ENCODE measurements around the gene PPP2R5D.

PPP2R5D gene

DNA sequence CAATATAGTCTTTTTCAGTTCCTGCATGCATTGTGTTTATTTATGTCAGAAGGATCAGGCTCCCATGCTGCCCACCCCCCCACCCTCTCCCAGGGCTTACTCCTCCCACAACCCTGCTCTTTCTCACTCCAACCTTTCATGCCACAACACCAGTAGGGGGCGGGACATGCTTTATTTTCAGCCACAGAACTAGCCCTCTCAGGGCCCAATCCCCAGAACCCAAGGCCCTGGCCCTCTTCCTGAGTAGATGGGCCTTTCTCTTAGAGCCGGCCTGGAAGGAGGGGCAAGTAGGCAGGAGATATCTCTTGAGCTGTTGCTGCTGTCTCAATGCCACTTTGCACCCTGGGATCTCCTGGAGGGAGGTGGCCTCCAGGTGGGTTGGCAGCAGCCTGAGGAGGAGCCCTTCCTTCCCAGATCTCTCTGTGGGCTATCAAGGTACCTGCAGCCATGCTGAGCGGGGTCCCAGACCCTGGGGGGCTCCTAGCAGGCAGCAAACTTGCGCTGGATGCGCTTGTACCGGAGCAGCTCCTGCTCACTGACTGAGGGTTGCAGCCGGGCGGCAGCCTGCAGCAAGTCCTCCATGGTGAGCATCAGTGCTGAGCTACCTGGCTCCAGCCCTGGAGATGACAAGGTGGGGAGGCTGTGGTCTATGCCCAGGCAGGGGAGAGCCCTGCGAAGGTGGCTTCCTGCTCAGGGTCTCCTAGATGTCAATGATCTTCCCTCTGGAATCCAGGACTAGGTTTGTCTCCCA lies 20.3 kb upstream of the PPP2R5D start:
- DNase-seq (ENCODE audit: low spot score), result peak; percentile 75

DNA sequence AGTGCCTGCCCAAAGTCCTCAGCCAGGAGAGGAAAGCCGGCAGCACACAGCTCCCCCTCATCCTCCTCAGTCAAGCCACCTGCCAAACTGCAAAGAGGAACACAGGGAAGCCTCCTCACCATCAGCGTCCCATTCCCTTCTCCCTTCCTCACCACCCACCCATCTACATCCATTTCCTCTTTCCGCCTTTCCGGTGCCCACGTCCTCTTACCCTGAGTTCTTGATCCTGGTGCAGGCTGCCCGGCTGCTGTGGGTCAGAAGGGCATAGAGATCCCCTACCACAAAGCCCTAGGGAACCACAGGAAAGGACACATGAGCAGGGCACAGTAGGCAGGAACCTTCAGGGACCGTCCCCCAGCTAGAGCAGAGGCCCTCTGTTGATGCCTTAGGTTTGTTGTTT lies 17.8 kb upstream of the PPP2R5D start:
- no peak for DNase-seq (ENCODE audit: low spot score)

DNA sequence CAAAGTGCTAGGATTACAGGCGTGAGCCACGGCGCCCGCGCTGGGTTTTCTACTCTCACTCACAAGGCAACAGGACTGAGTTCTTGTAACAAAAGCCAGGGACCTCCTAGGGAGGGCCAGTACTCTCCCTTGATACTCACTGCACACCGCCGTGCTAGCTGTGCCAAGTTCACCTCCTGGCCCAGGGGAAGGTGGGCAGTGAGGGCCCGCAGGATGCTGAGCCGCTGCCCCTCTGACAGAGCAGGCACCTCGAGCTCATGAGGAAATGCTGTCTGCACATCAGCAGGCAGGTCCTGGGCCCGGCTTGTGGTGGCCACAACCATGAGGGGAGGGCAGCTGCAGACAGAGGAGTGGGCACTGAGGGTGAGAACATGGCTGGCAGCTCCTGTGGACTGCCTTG lies 17.1 kb upstream of the PPP2R5D start:
- no peak for DNase-seq (ENCODE audit: low spot score)

DNA sequence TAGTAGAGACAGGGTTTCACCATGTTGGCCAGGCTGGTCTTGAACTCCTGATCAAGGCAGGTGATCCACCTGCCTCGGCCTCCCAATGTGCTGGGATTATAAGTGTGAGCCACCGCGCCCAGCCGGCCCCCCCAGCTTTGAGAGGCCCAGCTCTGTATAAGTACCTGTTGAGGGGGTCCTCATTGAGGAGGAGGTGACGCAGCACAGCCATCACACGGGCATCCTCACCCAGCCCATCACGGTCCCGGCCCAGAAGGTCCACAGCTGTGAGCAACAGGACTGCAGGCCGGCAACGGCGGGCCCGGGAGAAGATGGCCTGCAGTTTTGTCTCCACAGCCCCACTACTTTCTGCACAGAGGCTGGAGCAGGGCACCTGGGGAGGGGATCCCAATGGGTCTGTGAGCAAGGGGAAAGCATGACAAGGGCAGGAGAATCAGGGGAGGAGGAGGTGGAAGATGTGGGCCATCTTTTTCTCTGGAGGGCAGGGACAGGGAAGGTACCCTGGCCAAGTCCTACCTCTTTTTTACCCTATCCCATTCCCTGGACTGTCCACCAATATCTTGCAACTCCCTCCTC lies 16.2 kb upstream of the PPP2R5D start:
- DNase-seq (ENCODE audit: low spot score), result no peak

DNA sequence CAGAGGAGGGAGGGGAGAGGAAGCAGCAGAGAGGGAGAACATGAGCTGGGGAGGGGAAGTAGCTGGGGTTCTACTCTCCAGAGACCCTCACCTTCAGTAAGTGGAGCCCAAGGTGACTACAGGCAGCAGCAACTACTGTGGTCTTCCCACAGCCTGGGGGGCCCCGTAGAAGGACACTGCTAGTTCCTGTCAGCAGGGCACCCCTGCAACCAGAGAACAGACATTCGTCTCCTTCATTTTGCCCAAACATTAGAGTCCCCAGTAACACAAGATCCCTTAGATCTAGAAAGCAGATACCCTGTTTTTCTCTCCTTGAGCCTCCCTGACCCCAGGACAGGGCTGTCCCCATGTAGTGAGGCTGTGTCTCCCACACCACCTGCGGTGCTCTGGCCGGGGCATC lies 15.6 kb upstream of the PPP2R5D start:
- no peak for DNase-seq (ENCODE audit: low spot score)

DNA sequence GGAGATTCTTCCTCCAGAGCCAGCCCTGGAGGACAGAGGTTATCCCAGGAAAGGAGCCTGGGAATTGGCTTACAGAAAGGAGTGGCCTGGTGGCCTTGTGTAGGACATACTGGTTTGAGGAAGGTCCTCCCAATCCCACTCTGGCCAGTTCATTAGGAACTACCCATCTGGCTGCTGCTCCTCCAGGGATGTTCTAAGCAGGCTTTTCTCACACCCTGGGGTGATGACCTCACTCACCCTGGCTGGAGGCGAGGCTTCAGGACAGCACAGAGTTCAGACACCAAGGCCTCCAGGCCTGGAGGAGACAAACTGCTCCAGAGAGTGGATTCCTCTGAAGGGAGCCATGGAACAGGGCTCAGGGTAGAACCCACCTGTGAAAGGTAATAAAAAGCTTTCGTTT lies 14.9 kb upstream of the PPP2R5D start:
- no peak for DNase-seq (ENCODE audit: low spot score)

DNA sequence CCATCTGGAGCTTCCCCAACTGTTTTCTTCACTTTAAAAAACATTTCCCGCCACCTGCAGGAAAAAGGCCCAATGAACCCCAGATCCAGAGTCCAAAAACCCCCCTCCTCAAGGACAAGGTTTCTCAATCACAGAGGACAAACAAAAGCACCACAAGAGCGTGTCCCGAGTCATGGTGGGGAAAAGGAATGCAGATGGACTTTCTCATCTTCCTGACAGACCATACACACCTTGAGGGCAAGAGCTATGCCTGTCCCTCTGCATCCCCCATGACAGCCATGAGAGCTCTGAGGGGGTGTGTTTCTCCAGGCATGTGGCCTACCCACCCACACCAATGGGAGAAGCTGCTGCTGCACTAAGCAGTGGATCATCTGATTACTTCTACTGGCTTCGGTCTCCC lies 14.4 kb upstream of the PPP2R5D start:
- DNase-seq (ENCODE audit: low spot score), result no peak

DNA sequence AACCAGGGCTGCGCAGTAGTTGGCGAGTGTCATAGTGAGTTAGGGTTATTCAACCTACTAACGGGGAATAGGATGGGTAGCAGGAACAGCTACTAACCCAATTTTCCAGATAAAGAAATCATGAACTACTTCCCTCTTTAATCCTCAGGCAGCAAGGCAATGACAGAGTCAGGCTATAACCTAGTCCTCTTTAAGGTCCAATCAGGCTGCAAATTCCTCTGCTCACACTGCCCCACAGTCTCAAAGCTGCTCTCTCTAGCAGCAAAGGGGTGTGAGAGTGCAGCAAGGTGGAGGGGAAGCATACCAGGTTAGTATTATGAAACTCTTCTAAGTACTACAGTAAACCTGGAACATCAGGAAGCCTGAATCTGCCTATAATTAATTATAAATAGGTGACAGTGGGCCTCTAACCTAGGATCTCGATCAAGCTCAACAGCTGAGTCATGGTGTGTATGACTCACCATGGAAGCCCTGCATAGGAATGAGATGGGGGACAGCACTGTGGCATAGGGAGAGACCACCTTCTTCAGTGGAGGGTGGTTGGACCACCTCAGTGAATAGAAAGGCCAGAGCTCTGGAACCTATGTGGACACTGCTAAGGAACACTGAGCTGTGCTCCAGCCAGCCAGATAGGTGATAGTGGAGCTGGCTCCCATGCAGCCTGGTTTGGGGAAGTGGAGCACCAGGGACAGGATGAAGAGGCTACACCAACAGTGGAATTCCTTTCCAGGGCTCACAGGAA lies 13.3 kb upstream of the PPP2R5D start:
- no peak for DNase-seq (ENCODE audit: low spot score)

DNA sequence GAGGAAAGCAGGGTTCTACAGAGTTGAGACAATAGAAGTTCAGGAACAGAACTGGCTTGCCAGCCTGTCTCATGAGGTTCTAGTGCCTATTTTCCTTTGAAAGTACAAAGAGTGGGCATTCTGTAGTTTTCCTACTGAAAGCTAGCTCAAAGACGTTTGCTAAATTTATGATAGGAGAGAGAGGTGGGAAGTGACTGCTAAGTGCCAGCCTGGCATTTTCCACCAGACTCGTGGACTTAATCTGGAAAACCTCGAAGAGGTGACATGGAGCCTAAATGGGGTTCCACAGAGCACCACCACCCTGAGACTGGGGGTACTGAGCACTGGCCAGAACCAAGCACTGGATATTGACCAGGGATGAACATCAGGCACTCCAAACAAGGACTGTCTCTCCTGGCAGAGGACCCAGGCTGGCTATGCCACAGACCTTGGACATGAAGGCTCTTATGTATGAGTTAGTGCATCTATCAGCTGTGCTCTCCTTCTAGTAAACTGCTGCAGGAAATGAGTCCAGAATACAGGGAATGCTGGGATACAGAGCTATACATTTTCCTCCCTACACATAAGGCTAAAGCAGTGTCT lies 12.5 kb upstream of the PPP2R5D start:
- no peak for DNase-seq (ENCODE audit: low spot score)

DNA sequence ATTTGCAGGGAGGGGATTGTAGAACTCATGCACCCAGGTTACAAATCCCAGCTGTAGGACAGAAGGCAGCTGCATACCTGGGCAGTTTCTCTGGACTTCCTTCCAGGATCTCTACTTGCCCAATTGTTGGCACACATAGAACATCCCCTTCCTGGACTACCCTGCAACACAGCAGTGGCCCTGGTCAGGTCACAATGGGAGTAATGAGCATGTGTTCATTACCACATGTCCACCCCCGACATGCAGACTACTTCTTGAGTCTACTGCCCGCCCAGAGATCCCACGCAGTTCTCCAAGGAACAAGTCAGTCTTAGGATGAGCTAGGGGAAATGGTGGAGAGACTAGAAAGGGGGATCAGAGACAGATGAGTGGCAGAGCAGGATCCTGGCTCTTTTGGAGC lies 10.4 kb upstream of the PPP2R5D start:
- no peak for DNase-seq (ENCODE audit: low spot score)

DNA sequence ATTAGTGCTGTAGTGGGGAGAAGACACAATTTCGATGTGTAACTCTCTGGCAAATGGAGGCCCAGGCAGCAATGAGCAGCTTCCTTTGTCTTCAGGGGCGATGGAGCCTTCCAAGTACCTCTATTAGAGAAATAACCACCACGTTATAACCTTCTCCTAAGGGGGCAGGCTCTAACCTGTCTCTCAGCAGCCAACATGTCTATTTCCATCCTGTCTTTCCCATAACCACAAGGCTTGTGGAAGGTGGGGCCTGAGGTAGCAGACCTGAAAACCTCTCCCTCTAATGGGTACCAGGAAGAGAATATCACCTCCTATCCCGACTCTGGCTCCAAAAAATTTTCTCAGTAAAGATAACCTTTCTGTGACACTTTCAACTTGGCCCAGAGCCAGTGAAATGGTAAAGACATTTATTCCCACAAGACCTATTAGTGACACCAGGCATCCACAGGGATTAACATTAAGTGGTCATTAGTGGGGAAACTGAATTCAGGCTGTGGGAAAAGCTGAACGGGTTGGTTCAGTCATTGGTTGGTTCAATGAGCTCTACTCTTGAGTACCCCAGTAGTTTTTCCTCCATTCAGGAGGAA lies 9.4 kb upstream of the PPP2R5D start:
- DNase-seq (ENCODE audit: low spot score), result no peak

DNA sequence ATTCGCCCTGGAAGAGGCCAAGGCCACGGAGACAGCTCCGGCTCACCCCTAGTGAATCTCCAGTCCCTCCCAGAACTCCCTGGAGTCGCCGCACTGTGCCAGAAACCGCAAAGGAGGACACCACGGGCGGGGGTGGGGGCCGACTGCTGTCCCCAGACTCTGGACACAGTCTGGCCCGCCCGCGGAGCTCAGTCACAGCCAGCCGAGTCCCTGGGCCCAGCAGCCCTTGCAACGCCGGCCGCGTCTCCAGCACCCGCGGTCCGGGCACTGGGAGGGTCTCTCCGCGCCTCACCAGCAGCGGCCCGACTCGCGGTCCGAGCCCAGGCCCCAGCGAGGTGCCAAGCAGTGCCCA lies 5.9 kb upstream of the PPP2R5D start:
- peak; percentile 60 for DNase-seq (ENCODE audit: low spot score)

DNA sequence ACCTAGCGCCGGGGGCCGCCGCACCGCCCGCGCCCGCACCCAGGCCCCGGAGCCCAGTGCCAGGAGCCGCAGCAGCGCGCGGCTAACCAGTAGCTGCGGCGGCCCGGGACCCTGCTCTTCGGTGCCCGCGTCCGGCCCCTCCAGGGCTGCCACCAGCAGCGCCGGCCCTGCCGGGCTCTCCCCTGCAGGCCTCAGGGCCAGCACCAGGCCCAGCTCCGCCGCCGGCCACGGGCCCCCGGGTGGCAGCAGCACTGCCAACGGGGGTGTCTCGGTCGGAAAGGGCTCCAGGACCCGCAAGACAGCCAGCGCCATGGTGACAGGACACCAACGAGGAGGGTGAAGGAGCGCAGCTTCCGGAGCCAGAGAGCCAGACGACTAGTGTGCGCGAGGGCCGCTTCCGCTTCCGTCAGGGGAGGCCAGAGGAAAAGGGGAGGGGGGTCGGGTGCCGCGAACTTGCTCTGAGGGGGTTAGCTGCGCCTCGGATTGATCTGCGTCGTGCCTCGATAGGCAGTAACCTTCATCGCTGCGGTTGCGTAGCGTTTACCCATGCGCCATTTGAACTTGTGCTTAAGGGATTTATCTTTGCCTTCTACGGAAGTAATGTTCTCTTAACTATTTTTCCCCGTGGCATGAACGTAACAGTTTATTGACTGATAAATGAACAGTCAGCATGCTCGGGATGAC lies 5.4 kb upstream of the PPP2R5D start, which contains the start of gene PEX6:
PEX6 (minus strand) TSS at position 343 of the 684 bp plus-strand sequence; CDS start at position 312, 31 bp downstream.
- peak; percentile 92 for DNase-seq (ENCODE audit: low spot score)

DNA sequence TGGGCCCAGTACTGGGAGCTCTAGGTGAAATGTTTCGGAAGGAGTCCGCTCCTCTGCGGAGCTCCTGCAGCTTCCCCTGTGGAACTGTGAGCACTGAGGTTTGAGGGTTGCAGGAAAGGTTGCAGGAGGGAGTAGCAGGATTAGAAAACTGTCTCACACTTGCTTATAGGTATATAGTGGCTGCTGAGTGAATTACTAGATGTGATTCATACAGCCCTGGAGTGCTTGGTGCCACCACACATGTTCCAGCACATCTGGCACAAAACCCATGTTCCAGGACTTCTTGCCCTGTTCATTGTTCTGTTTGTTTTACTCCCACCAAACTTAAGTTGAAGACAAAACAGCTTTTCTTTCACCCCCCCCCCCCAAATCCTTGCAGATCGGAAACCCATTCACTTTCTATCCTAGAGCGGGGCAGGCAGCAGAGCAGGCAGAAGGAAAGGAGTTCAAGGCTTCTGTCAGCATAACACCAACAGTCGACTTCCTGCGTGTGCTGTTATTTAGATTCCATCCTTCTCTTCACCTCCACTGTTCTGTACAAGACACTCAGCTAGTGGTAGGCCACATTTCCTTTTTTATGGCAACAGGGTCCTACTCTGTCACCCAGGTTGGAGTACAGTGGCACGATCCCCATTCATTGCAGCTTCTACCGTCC lies 4.7 kb upstream of the PPP2R5D start:
- DNase-seq (ENCODE audit: low spot score), result no peak

DNA sequence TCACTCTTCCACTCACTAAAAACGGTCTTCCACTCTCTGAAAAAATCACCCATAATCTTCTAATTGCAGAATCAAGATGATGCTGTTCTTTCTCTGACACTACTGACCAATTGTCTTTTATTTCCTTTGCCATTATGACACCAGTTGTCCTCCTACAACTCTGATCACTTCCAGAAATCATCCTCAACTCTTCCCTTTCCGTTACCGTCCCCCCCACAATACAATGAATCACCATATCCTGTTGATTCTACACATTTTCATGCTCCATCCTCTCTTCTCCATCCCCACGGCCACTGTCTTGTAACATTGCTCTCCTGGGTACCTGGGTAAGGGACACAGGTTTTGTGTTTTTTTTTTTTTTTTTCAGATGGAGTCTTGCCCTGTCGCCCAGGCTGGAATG lies 2.5 kb upstream of the PPP2R5D start:
- DNase-seq (ENCODE audit: low spot score), result no peak

DNA sequence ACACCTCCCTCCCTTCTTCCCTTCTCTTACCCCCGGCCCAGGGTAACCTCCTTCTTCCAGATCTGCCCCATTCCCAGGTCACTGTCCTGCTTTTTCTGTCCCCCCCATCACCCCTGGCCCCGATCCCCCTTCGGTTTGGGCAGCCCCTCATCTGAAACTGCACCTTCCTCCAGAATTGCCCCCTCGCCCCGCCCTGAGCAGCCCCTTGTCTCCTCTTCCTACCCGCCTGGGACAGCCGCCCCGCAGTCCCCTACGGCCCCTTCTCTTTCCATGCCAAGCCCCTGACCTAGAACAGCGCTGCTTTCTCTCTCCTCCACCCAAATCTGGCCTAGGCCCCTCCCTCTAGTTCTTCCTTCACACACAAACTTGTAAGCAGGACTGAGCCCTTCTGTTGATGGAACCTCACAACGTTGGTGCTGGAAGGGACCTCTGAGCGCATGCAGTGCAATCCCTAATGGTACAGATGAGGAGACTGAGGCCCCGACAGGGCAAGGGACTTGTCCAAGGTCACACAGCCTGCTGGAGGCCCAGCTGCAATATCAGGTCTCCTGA lies 630 bp downstream of the PPP2R5D start:
- peak; percentile 60 for DNase-seq (ENCODE audit: low spot score)

DNA sequence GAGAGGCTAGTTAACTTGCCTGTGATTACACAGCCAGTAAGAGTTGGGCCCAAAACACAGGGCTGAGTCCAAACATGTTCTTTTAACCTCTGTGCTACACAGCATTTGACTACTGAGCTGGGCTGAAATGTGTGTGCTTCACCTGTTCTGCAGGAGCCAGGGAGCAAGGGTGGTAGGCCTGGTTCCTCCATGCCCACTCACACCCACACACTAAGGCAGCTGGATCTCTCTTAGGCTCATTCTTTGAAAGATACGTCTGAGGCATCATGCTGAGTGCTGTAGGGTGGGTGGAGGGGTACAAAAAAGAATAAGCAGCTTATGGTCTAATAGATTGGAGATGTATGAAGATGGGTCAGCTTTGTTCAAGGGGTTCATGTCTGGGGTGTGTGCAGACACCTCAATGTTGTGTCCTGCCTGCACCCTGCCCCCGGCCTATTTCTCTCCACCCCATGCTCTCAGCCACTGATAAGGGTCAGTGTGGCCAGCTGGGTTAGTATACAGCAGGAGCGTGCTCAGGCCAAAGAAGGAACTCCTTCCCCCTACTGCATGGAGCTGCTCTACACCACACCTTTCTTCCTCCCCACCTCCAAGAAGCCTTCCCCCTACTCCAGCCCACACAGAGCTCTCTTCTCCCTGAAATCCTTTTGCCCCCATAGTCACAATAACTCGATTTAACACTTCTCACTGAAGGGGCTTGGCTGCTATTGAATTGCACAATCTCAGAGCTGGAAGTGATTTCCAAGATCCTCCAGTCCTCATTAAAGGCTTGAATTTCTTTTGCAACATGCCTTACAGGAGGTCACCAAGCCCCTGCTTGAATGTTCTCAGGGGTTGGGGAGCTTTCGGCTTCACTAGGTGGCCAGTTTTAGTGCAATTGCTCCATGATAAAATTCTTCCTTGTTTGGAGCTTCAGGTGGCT lies 3.4 kb downstream of the PPP2R5D start:
- DNase-seq (ENCODE audit: low spot score), result no peak

DNA sequence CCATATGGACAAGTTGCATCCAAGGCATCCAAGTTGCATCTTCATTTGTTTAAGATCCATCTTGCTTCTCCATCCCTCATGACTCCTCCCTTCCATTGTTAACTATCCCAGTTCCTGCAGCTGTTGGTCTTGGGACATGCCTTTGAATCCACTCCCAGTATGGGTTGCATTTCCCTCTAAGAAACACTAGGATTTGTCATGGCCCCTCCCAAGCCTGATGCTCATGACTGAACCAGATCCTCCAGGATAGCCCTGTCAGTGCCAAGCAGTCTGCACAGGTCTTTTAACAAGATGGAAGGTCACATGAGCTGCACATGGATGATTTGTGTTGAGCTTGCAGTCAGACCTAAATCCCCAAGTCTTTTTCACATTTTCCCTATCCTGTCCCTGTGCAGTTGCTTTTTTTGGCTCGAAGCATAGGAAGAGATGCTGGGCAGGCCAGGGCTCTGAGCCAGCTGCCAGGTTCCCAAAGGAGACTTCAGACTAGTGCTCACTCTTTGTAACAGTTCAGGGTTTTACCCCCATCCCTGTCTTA lies 4.2 kb downstream of the PPP2R5D start:
- DNase-seq (ENCODE audit: low spot score), result no peak

DNA sequence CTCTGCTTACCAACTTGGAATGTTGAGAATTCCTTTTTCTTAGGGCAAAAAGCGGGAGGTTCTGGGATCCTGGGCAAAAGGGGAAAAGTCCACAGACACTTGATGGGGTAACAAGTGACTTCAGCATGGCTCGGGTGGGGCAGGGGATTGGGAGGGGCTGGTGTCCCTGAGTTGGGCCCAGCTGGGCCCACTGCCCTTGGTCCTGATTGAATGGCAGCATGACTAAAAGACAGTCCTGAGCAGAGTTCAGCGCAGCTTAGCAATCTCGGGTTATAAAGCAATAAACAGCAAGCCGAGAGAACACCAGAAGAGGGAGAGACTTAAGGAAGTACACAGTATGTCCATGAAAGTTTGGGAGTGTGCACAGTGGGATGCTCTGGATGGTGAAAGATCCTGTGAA lies 5.6 kb downstream of the PPP2R5D start:
- DNase-seq (ENCODE audit: low spot score), result no peak

DNA sequence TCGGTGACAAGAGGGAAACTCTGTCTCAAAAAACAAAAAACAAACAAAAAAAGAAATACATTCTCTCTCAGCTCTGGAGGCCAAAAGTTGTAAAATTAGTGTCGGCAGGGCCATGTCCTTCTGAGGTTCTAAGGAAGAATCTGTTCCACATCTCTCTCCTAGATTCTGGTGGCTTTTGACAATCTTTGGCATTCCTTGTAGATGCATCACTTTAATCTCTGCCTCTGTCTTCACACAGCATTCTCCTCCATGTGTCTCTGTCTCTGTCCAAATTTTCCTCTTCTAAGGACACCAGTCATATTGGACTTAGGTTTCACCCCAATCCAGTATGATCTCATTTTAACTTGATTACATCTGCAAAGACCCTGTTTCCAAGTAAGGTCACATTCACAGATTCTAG lies 9.1 kb downstream of the PPP2R5D start:
- no peak for DNase-seq (ENCODE audit: low spot score)
